Measurements from ENCODE around the gene MROH8.
A peak's percentile ranks its signal among the peaks of the same experiment; 100 is the strongest.

The MROH8 gene

DNA sequence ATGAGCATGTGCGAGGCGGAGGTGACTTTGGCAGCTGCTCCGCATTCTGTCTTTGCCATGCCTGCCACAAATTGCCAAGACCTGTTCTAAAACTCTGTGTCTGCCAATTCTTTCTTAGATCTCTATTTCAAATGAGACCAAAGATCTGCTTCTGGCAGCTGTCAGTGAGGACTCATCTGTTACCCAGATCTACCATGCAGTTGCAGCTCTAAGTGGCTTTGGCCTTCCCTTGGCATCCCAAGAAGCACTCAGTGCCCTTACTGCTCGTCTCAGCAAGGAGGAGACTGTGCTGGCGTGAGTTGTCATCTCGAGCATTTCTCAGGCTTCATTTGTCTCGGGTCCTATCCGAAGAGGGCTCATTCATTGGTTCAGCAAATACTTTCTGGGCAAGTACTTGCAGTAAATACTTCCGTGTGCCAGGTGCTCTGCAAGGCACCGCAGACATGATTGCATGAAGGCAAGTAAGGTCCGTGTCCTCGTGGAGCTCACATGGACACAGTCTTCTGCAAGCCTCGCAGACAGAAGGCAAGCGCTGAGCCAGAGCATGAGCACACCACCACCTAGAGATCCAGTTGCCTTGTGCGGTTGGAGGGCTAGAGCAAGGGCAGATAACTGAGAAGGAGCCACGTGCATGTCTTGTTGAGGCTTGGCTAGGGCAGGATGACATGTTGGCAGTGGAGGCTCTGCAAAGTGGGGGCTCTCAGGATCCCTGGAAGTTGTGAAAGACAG lies 19.7 kb upstream of the MROH8 start:
- no peak for DNase-seq (ENCODE audit: low read depth)

DNA sequence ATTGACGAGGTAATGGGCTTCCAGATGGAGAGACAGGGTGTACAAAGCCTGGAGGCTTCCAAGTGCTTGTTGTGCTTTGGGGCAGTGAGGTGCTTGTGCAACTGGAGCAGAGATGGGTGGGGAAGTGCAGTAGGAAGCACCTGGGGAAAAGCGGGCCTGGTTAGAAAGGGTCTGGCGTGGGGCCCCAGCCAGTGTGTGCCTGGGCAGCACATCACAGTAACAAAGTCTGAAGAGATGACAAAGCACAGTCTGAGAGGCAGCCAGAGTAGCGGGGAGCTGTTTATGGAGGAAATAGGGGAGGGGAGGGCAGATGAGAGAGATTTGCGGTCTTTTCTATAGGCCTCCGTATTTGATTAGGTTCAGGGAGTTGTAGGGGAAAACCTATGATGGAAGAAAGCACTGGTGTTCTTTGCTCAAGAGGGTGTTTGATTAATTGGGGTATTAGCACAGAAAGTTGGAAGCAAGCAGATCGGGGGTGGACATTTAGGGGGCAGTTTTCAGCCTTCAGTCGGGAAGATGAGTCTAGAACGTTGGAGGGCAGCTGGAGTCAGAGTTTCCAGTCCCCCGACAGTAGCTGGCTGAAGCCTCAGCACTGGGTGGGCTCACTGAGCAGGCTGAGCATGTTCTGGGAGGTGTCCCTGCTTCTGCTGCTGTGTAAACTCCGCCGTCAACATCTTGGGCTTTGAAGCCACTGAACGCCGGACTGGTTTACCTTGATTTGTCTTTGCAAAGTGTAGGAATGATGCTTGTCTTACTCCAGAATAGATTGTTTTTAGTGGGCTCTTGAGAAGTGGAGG lies 15.5 kb upstream of the MROH8 start:
- no peak for DNase-seq (ENCODE audit: low read depth)

DNA sequence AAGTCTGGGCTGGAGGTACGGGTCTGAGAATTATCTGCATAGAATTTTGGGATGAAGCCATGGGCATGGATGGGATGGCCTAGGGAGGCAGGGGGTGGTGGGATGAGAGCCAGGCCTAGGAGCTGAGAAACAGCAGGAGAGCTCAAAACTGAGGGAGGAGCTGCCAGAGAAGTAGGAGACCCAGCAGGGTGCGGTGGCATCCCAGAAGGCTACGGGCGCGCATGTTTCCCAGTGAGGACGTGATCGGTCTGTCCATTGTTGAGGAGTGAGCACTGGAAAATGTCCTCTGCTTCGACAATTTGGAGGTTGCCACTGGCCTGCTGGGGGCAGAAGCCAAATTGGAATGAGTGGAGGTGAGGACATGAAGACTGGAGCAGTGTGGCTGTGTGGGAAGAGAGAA lies 14.5 kb upstream of the MROH8 start:
- DNase-seq (ENCODE audit: low read depth) = no peak

DNA sequence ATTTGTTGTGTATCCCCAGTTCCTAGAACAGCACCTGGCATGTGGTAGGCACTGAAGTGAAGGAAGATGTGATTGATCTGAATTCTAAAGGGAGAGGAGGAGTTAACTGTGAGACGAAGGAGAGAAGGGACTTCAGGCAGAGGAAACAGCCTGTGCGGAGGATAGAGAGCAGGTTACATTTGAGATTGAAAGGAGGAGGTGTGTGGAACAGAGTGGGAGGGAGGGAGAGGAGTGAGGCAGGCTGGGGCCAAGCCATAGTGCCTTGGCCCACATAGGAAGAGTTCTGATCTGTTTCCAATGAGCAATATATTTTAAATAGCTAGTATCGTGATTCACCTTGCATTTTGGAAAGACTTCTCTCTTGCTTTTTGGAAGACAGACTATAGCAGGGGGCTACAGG lies 13.9 kb upstream of the MROH8 start:
- no peak for DNase-seq (ENCODE audit: low read depth)

GRCh38 chr20:37192137-37192854 lies 12.9 kb upstream of the MROH8 start:
- DNase-seq (ENCODE audit: low read depth) = peak; percentile 27

- DNase-seq (ENCODE audit: low read depth) = no peak
Observed at GRCh38 chr20:37190354-37191112, 11.2 kb upstream of the MROH8 start.

GRCh38 chr20:37189416-37190016 lies 10.2 kb upstream of the MROH8 start:
- DNase-seq (ENCODE audit: low read depth) = no peak

DNA sequence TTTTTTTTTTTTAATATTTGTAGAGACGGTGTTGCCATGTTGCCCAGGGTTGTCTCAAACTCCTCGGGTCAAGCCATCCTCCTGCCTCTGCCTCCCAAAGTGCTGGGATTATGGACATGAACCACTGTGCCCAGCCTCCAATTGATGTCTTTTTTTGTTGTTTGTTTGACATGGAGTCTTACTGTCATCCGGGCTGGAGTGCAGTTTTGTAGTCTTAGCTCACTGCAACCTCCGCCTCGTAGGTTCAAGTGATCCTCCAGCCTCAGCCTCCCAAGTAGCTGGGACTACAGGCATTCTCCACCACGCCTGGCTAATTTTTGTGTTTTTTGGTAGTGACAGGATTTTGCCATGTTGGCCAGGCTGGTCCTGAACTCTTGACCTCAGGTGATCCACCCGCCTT lies 9.4 kb upstream of the MROH8 start:
- no peak for DNase-seq (ENCODE audit: low read depth)

GRCh38 chr20:37185686-37186085 lies 6.3 kb upstream of the MROH8 start:
- no peak for DNase-seq (ENCODE audit: low read depth)

- DNase-seq (ENCODE audit: low read depth) = no peak
Observed at GRCh38 chr20:37179683-37180524, 556 bp upstream of the MROH8 start.

DNA sequence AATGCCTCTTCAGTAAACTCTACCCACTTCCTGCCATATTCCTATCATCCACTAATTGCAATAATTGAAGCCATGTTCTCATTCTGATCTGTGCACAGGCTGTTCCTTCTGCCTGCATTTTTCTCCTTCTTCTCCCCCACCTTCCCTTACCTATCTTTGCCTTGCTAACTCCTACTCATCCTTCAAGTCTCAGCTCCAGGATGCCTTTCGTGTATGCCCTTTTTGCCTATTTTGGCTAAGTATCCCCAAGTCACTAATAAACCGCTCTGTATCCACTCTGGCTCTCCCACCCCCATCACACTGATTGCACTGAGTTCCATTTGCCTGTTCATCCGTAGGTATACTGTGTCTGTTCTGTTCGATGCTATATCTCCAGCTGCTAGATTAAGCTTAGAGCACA lies 6.5 kb downstream of the MROH8 start:
- no peak for DNase-seq (ENCODE audit: low read depth)

DNA sequence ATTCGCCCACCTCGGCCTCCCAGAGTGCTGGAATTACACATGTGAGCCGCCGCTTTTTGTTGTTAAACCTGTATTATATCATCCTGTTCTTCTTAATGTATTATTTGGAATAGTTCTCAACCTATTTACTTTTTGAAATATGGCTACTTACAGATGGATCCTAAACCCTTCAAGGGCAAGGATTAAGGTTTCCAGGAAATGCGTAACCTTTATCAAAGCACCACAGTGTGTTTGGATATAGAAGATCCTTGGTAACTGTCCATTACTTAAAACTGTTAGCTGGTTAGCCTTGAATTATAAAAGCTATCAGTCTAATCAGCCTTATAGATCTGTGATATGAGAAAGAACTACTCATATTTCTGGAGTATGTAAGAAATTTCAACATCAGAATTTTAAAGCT lies 12.5 kb downstream of the MROH8 start:
- no peak for DNase-seq (ENCODE audit: low read depth)

GRCh38 chr20:37165031-37165430 lies 14.3 kb downstream of the MROH8 start:
- no peak for DNase-seq (ENCODE audit: low read depth)

GRCh38 chr20:37163832-37164554 lies 15.4 kb downstream of the MROH8 start:
- DNase-seq (ENCODE audit: low read depth) = no peak

DNA sequence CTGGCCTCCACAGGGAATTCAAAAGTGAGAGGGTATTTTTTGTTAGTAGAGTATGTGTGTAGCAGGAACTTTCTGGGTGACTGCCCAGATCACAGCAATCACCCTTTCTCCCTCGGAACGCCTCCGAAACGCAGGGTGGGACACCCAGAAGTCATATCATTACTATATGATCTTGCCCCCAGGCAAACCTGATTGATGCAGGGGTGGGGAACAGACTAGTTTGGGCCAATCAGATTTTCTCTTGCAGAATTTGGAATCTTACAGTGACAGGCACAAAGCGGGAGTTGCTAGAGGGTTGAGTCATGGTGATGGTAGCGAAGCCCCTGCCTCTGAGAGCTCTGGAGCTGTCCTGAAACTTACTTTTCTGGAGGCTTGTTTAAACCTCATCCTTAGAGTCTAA lies 16.7 kb downstream of the MROH8 start:
- DNase-seq (ENCODE audit: low read depth) = no peak

DNA sequence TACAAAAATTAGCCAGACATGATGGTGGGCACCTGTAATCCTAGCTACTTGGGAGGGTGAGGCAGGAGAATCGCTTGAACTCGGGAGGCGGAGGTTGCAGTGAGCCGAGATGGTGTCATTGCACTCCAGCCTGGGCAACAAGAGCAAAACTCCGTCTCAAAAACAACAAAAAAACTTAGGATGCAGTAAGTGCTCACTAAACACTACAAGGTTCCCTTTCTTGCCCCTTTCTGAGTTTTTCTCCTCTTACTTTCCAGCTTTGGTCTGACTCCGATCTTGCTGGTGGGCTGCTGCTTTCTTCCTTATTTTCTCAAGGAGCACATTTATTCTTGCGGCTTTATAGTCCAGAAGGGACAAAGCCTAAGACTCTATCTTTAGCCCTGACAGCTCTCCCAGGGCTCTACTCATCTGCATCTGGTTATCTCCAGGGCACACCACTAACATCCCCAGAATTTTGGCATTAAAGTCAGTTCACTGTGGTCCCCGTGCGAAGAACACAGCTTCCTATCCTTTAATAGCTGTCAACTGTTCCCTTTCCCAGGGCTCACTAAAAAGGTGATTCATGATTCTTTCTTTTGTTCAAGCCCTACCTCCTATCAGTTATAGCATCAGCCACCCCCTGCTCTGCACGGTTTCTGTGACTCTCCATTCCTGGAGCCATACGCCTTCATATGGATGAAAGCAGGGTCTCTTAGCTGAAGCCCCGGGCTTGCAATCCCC lies 17.4 kb downstream of the MROH8 start:
- DNase-seq (ENCODE audit: low read depth) = no peak

GRCh38 chr20:37160683-37161082 lies 18.7 kb downstream of the MROH8 start:
- no peak for DNase-seq (ENCODE audit: low read depth)

DNA sequence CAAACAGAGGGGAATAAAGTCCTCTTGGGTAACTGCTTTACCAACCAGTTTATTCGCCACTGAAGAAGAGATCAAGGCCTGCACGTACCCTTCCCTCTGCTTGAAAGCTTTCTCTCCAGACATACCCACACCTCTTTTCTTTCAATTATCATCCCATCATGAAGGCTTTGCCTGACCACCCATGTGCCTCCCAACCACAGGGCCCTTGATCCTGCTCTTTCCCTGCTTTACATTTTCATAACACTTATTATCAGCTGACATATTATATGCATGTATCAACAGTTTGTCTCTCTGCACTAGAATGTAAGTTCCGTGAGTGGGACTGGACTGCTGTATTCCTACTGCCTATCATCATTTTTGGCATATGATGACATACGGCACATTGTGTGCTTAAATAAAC lies 21.1 kb downstream of the MROH8 start:
- DNase-seq (ENCODE audit: low read depth) = no peak

DNA sequence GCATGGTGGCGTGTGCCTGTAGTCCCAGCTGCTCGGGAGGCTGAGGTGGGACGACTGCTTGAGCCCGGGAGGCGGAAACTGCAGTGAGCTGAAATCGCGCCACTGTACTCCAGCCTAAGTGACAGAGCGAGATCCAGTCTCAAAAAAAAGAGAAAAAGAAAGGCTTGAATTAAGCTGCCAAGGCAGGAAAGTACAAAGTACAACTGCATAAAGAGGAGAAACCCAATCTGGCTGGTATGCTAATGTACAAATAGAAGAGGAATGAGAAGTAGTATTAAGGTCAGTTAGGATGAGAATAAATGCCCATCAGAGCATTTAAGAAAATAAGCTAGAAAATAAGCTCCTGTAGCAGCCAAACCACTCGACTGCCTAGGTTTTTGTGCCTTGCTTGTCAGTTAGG lies 23.4 kb downstream of the MROH8 start:
- no peak for DNase-seq (ENCODE audit: low read depth)

Measured in stimulated activated CD8-positive, alpha-beta memory T cell treated with anti-CD3 and anti-CD28 coated beads, Interleukin-12 subunit alpha, Interleukin-12 subunit beta, amount 100 ng/mL, for 4 hours (primary cell).